ENCODE data around the gene RNU6-8.

The RNU6-8 gene

GRCh38 chr14:32203928-32204357 is 874 bp upstream of the RNU6-8 start:
- DNase-seq: no peak

- no peak for DNase-seq
Observed at GRCh38 chr14:32202491-32202997, 525 bp downstream of the RNU6-8 start.

GRCh38 chr14:32201816-32202490 is 1.1 kb downstream of the RNU6-8 start, which contains the start of gene RNU6-7:
RNU6-7 (plus strand) TSS chr14:32202045.
- DNase-seq: peak; percentile 78

GRCh38 chr14:32201193-32201815 is 1.8 kb downstream of the RNU6-8 start:
- DNase-seq: peak; percentile 78

GRCh38 chr14:32200368-32201192 is 2.5 kb downstream of the RNU6-8 start:
- DNase-seq: no peak

- DNase-seq: no peak
Observed at GRCh38 chr14:32197919-32198318, 5.2 kb downstream of the RNU6-8 start.

GRCh38 chr14:32195636-32196035 is 7.4 kb downstream of the RNU6-8 start:
- no peak for DNase-seq

- DNase-seq: no peak
Observed at GRCh38 chr14:32193532-32193931, 9.5 kb downstream of the RNU6-8 start.

GRCh38 chr14:32192712-32193373 is 10.2 kb downstream of the RNU6-8 start:
- no peak for DNase-seq

GRCh38 chr14:32190673-32191072 is 12.4 kb downstream of the RNU6-8 start:
- no peak for DNase-seq

GRCh38 chr14:32189811-32190210 is 13.3 kb downstream of the RNU6-8 start:
- DNase-seq: no peak

GRCh38 chr14:32186248-32186647 is 16.8 kb downstream of the RNU6-8 start:
- no peak for DNase-seq

- DNase-seq: no peak
Observed at GRCh38 chr14:32185097-32185496, 18.0 kb downstream of the RNU6-8 start.

GRCh38 chr14:32183151-32184058 is 19.7 kb downstream of the RNU6-8 start:
- DNase-seq: no peak

- peak; percentile 15 for DNase-seq
Observed at GRCh38 chr14:32171469-32171868, 31.6 kb downstream of the RNU6-8 start.

GRCh38 chr14:32169191-32169590 is 33.9 kb downstream of the RNU6-8 start:
- no peak for DNase-seq

GRCh38 chr14:32167907-32168306 is 35.2 kb downstream of the RNU6-8 start:
- DNase-seq: no peak

- DNase-seq: no peak
Observed at GRCh38 chr14:32166924-32167323, 36.1 kb downstream of the RNU6-8 start.

- no peak for DNase-seq
Observed at GRCh38 chr14:32166029-32166428, 37.0 kb downstream of the RNU6-8 start.

Data from NCI-H2227 treated with DMSO at 0.1 percent for 48 hours (cell line).